Measurements from ENCODE around the gene KCNIP1. TPM values are rescaled to one million over a fixed set of nuclear protein-coding genes. Genes with fewer than 3 reads are reported as not detected.
A peak's percentile ranks its signal among the peaks of the same experiment; 100 is the strongest.

The KCNIP1 gene
- total and polyA plus RNA-seq, 2 of the 8 experiments (the other 6 are each of a cell fraction or from before 2014, with no cell fraction given), result 0.52 to 0.83 TPM

DNA sequence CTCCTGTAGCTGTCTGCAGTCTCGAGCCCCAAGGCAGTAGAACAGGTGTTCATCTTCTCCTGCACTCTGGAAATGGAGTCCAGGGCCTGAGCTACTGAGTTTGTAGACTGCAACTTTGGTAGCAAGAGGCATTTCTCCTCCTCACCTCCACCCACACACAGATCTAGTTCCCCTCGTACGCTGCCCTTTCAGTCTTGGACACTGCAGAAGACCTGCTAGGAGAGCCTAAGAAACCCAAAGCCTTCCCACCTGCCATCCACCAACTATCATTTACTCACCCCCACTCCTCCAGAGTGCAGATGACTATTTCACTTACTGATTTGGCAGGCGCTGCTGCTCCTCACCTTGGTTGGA is 59.0 kb downstream of the KCNIP1 start:
- Histone ChIP-seq H3K18ac (ENCODE audit: extremely low read depth, low read length) (no peak overlapping the region), H2BK20ac (ENCODE audit: low read length) (no peak overlapping the region), H3K4ac (replicated peaks; ENCODE audit: insufficient read length, low read depth, low read length) (no peak overlapping the region), H3K9ac (replicated peaks in 1 of 4; ENCODE audit: extremely low read depth in 1 of 4, low read depth in 3 of 4, low read length in 3 of 4) (no peak overlapping the region), H3K4me2 (ENCODE audit: insufficient read depth in 1 of 2, low read depth in 2 of 2, low read length in 2 of 2) (no peak overlapping the region), H3K27me3 (replicated peaks in 1 of 4; ENCODE audit: control insufficient read depth in 3 of 4, extremely low read depth in 1 of 4, insufficient read depth in 3 of 4, low read length in 3 of 4) (no peaks in the 10 kb centered on the region; a peak in 1 of 7 replicates), H3K79me1 (ENCODE audit: low read depth, low read length) (no peaks in the 10 kb centered on the region), H3K79me2 (ENCODE audit: control insufficient read depth in 1 of 2, insufficient read depth in 2 of 2, low read length in 2 of 2) (no peaks in the 10 kb centered on the region), H2BK120ac (replicated peaks; ENCODE audit: low read depth, low read length) (no peak overlapping the region), H2BK5ac (ENCODE audit: low read depth, low read length) (no peak overlapping the region), H2BK12ac (ENCODE audit: low read depth, low read length) (no peak overlapping the region), H2AK5ac (ENCODE audit: low read depth, low read length) (0 out of 2 replicates have a peak overlapping the region, but pooled peaks have one; percentile 65), H4K8ac (ENCODE audit: extremely low read depth, insufficient read depth, low read length) (no peak overlapping the region), H3K23ac (ENCODE audit: insufficient read length) (no peak overlapping the region), H3K4me3 (ENCODE audit: extremely low read depth in 1 of 4, insufficient read depth in 2 of 4, low read depth in 3 of 4, low read length in 4 of 4) (no peak overlapping the region), H3K14ac (ENCODE audit: insufficient read length) (no peak overlapping the region), H4K20me1 (replicated peaks in 1 of 2; ENCODE audit: control insufficient read depth in 1 of 2, insufficient read depth in 2 of 2, low read length in 2 of 2) (no peaks in the 10 kb centered on the region), H4K5ac (ENCODE audit: insufficient read length, low read depth, low read length) (no peak overlapping the region), H3K56ac (replicated peaks; ENCODE audit: insufficient read length, low read depth, low read length) (no peak overlapping the region), H3K36me3 (ENCODE audit: control insufficient read depth in 2 of 4, insufficient read depth in 4 of 4, low read length in 3 of 4) (no peaks in the 10 kb centered on the region), H2BK15ac (ENCODE audit: low read length) (no peak overlapping the region), H4K91ac (replicated peaks; ENCODE audit: insufficient read length, low read length) (no peak overlapping the region), H3K23me2 (ENCODE audit: low read depth, low read length) (no peaks in the 10 kb centered on the region), H3K9me3 (ENCODE audit: insufficient read depth in 2 of 2, low read depth in 1 of 2, low read length in 1 of 2) (no peaks in the 10 kb centered on the region), H3K4me1 (replicated peaks in 1 of 4; ENCODE audit: control insufficient read depth in 3 of 4, insufficient read depth in 4 of 4, low read length in 3 of 4) (peaks cover 0 to 5% (median 0%) of the 10 kb centered on the region in 4 experiments; a peak in 2 of 7 replicates), H2AFZ (ENCODE audit: low read length) (no peak overlapping the region), H3K27ac (ENCODE audit: low read depth, low read length) (no peak overlapping the region)
- ChIA-PET CTCF (ENCODE audit: partially characterized antibody) (interaction anchor here (0.6 to 1.6 kb wide), 4 partner anchors 11 to 128 kb away, joined by 3 to 5 read pairs (median 4); no protein-coding TSS in a partner anchor), POLR2A (ENCODE audit: partially characterized antibody) (no interaction called here)
- DNase-seq (ENCODE audit: low read depth in 1 of 2, low spot score in 2 of 2), result no peak
- 84% methylated on average over 4 of the region's 4 CpGs; no CpG with 5 or more reads in 1 of the 2 experiments for WGBS, 2 experiments (ENCODE audit: extremely low coverage in 1 of 2, insufficient coverage in 1 of 2, insufficient read length in 1 of 2, insufficient replicate concordance in 2 of 2, low coverage in 1 of 2, low lambda C conversion rate in 2 of 2, missing lambda C conversion rate in 1 of 2)
- TF ChIP-seq SP2 (IDR thresholded peaks at IDR 0.05; ENCODE audit: low read length) (no peak), EZH2 (IDR thresholded peaks at IDR 0.05; ENCODE audit: low read depth, low read length, severe bottlenecking) (no peak), ZNF274 (IDR thresholded peaks at IDR 0.05; ENCODE audit: borderline replicate concordance, extremely low read depth, low read length) (no peak), YY1 (IDR thresholded peaks at IDR 0.05; ENCODE audit: low read depth, low read length) (no peak), CBX5 (IDR thresholded peaks at IDR 0.05; ENCODE audit: low read depth, low read length) (no peak), CHD2 (IDR thresholded peaks at IDR 0.05; ENCODE audit: low read length) (no peak)
- TF ChIP-seq, protein P1, sequence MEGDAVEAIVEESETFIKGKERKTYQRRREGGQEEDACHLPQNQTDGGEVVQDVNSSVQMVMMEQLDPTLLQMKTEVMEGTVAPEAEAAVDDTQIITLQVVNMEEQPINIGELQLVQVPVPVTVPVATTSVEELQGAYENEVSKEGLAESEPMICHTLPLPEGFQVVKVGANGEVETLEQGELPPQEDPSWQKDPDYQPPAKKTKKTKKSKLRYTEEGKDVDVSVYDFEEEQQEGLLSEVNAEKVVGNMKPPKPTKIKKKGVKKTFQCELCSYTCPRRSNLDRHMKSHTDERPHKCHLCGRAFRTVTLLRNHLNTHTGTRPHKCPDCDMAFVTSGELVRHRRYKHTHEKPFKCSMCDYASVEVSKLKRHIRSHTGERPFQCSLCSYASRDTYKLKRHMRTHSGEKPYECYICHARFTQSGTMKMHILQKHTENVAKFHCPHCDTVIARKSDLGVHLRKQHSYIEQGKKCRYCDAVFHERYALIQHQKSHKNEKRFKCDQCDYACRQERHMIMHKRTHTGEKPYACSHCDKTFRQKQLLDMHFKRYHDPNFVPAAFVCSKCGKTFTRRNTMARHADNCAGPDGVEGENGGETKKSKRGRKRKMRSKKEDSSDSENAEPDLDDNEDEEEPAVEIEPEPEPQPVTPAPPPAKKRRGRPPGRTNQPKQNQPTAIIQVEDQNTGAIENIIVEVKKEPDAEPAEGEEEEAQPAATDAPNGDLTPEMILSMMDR (IDR thresholded peaks at IDR 0.05; ENCODE audit: control extremely low read depth in 1 of 3, insufficient read depth in 1 of 3, low read depth in 1 of 3, low read length in 3 of 3), result no peak
- no peak for FAIRE-seq

All from H1 (cell line).